PC-9 (cell line): Measurements from ENCODE around the gene ATP1A1. TPM values are rescaled to one million over a fixed set of nuclear protein-coding genes. Genes with fewer than 3 reads are reported as not detected.
A peak's percentile ranks its signal among the peaks of the same experiment; 100 is the strongest.

Experiments used
- BruUV-seq: library from RNA; stranded (reverse); fragments of 400-500 nt; replicated peaks from 2 replicates; lab custom pipeline; 2021; lab: Mats Ljungman, UMichigan
- CTCF ChIA-PET: fragments of 300-600 bp; sonication (Branson Sonifier 250); formaldehyde crosslinking; loops from one replicate; lab custom pipeline; 2022; ENCODE audit warnings: antibody characterized with exemption; lab: Charles Lee
- POLR2A ChIA-PET: fragments of 300-600 bp; sonication (Branson Sonifier 250); formaldehyde crosslinking; loops from one replicate; lab custom pipeline; 2022; ENCODE audit warnings: antibody characterized with exemption; ENCODE audit not compliant: unreplicated experiment; lab: Charles Lee
- DNase-seq, 2 experiments: peaks; one replicate each; pipeline versions ENCODE4 v3.0.0 to v3.0.0-alpha.2; 2015 to 2022; ENCODE audit warnings: mixed read lengths in 1 of 2
- H2AFZ ChIP-seq: fragments of 200-600 bp; sonication (generic); 2 replicates; pipeline ENCODE4 v1.8.1; 2017; ENCODE audit warnings: antibody characterized with exemption
- H3F3A ChIP-seq: fragments of 200-600 bp; sonication (generic); 2 replicates; pipeline ENCODE4 v1.8.1; 2017; ENCODE audit warnings: antibody characterized with exemption, mild to moderate bottlenecking, low read depth; ENCODE audit not compliant: insufficient read depth
- H3K27ac ChIP-seq: fragments of 200-600 bp; sonication (generic); 2 replicates; pipeline ENCODE4 v1.6.1; 2016; ENCODE audit warnings: mixed run types
- H3K27me3 ChIP-seq: fragments of 200-600 bp; sonication (generic); 2 replicates; pipeline ENCODE4 v1.6.1; 2016; ENCODE audit warnings: low read depth, mixed run types; ENCODE audit not compliant: insufficient read depth
- H3K36me3 ChIP-seq: fragments of 200-600 bp; sonication (generic); 2 replicates; pipeline ENCODE4 v1.6.1; 2016; ENCODE audit warnings: low read depth, mixed run types
- H3K4me1 ChIP-seq: fragments of 200-600 bp; sonication (generic); replicated peaks from 2 replicates; pipeline ENCODE4 v1.6.1; 2016; ENCODE audit warnings: mixed run types; ENCODE audit not compliant: insufficient read depth
- H3K4me2 ChIP-seq: fragments of 200-600 bp; sonication (generic); 2 replicates; pipeline ENCODE4 v1.6.1; 2017; ENCODE audit warnings: mixed run types
- H3K4me3 ChIP-seq: fragments of 200-600 bp; sonication (generic); 2 replicates; pipeline ENCODE4 v1.6.1; 2016; ENCODE audit warnings: mixed run types
- H3K79me2 ChIP-seq: fragments of 200-600 bp; sonication (generic); 2 replicates; pipeline ENCODE4 v1.6.1; 2017; ENCODE audit warnings: low read depth, mixed run types
- H3K9me2 ChIP-seq: fragments of 200-600 bp; sonication (generic); 2 replicates; pipeline ENCODE4 v1.8.1; 2017; ENCODE audit warnings: mild to moderate bottlenecking; ENCODE audit not compliant: insufficient read depth
- H3K9me3 ChIP-seq: fragments of 200-600 bp; sonication (generic); 2 replicates; pipeline ENCODE4 v1.8.1; 2016; ENCODE audit warnings: low read depth; ENCODE audit not compliant: insufficient read depth
- H4K20me1 ChIP-seq: fragments of 200-600 bp; sonication (generic); 2 replicates; pipeline ENCODE4 v1.8.1; 2017; ENCODE audit not compliant: insufficient read depth
- EZH2 ChIP-seq: fragments of 200-600 bp; sonication (generic); IDR thresholded peaks from 2 replicates; pipeline ENCODE4 v1.8.0; 2017; ENCODE audit warnings: antibody characterized with exemption, low read depth
- intact Hi-C: fragments of 100-400 bp; cut with micrococcal nuclease; formaldehyde crosslinking; loops from one replicate; pipeline ENCODE4 v1.10.0; 2022; ENCODE audit not compliant: unreplicated experiment
- total RNA-seq: library from RNA; stranded (reverse); gene quantifications from 2 replicates; pipeline ENCODE4 v1.2.3, GENCODE V29; 2021
- TF ChIP-seq, protein P1 (sequence below): fragments of 200-600 bp; sonication (generic); conservative IDR thresholded peaks from 2 replicates; pipeline ENCODE4 v1.6.1; 2017; ENCODE audit warnings: mixed run types, antibody characterized with exemption, mild to moderate bottlenecking, moderate library complexity

Gene ATP1A1
- total RNA-seq, 1 experiment from 2014 or later = 399 TPM

DNA sequence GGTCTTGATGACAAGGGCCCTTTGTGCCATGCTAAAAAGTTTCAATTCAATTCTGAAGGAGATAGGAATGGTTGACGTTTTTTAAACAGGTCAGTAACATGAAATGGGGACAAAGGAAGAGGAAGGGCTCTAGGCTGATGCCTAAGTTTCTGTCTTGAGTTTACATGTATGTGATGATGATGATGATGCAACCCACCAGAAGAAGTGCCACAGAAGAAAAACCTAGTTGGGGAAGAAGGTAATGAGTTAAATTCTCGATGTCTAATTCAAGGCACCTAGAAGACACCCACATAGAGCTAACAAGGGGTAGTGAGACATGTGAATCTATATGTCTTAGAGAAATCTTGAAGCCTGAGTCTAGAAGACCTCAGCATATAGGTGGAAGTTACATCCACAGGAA lies 44.4 kb upstream of the ATP1A1 start:
- Histone ChIP-seq H3K27ac (peak overlapping the region; percentile 87), H3K9me2 (no peaks in the 10 kb centered on the region), H3K9me3 (no peaks in the 10 kb centered on the region), H3K27me3 (no peaks in the 10 kb centered on the region), H2AFZ (no peak overlapping the region), H3K4me1 (peaks cover 63% of the 10 kb centered on the region), H3K4me2 (no peak overlapping the region; the same call in 1 of the 2 replicates), H3F3A (peaks cover 38% of the 10 kb centered on the region), H3K79me2 (no peaks in the 10 kb centered on the region), H3K36me3 (no peaks in the 10 kb centered on the region), H3K4me3 (no peak overlapping the region), H4K20me1 (no peaks in the 10 kb centered on the region)
- no peak for DNase-seq
- TF ChIP-seq EZH2 = no peak
- TF ChIP-seq, protein P1, sequence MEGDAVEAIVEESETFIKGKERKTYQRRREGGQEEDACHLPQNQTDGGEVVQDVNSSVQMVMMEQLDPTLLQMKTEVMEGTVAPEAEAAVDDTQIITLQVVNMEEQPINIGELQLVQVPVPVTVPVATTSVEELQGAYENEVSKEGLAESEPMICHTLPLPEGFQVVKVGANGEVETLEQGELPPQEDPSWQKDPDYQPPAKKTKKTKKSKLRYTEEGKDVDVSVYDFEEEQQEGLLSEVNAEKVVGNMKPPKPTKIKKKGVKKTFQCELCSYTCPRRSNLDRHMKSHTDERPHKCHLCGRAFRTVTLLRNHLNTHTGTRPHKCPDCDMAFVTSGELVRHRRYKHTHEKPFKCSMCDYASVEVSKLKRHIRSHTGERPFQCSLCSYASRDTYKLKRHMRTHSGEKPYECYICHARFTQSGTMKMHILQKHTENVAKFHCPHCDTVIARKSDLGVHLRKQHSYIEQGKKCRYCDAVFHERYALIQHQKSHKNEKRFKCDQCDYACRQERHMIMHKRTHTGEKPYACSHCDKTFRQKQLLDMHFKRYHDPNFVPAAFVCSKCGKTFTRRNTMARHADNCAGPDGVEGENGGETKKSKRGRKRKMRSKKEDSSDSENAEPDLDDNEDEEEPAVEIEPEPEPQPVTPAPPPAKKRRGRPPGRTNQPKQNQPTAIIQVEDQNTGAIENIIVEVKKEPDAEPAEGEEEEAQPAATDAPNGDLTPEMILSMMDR = no peak
- ChIA-PET CTCF (no interaction called here), POLR2A (no interaction called here)
- no TSS peak for BruUV-seq
- intact Hi-C loops = no loop called here

DNA sequence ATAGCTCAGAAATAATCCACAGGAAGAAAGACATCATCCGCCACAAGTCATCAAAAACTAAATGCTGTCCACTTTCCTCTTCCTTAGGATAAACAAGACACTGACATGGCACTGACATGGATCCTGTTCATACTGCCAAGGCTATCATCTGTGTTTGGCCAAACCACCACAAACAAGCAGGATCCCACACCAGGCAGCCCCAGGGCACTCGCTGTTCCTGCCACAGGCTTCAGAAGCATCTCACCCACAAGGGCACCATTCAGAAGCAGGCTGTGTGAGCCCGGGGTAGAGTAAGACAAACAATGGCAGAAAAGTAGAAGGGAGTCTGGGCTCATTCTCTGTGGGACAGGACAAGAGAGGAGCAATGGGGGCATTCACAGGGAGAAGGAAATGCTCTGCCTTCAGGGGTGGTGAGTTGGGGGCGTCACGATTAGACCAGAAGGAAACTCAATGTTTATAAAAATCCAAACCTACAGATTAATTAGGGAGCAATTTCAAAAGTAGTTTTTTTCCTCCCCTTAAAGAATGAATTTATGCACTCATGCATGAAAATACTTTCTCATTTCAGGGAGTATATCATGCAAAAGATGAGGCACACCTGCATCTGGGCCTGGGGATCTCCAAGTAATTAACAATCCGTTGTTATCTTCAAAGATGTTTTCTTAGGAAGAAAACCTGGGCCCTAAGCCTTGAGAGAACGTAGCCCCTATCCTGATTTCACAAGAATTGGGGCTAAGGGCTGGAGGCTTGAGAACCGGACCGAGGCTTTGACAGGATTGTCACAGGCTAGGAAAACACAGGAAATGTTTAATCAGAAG lies 43.3 kb upstream of the ATP1A1 start:
- Histone ChIP-seq H3K79me2 (no peaks in the 10 kb centered on the region), H3K4me1 (peaks cover 73% of the 10 kb centered on the region), H3K9me3 (no peaks in the 10 kb centered on the region), H3K27me3 (no peaks in the 10 kb centered on the region), H3K4me2 (peak overlapping the region; percentile 72), H3K9me2 (no peaks in the 10 kb centered on the region), H3K4me3 (peak overlapping the region; percentile 32; the same call in 1 of the 2 replicates), H2AFZ (peak overlapping the region; percentile 41), H3K36me3 (no peaks in the 10 kb centered on the region), H3F3A (peaks cover 44% of the 10 kb centered on the region), H3K27ac (peak overlapping the region; percentile 87), H4K20me1 (no peaks in the 10 kb centered on the region)
- TF ChIP-seq EZH2 = no peak
- TF ChIP-seq, protein P1 = no peak
- intact Hi-C loops = loop anchor here (1.0 kb wide), 1 partner anchor 17 kb away; no protein-coding TSS in a partner anchor
- CTCF ChIA-PET = no interaction called here
- peak in 1 of 2 experiments; percentile 50 for DNase-seq
- POLR2A ChIA-PET = no interaction called here
- no TSS peak for BruUV-seq

DNA sequence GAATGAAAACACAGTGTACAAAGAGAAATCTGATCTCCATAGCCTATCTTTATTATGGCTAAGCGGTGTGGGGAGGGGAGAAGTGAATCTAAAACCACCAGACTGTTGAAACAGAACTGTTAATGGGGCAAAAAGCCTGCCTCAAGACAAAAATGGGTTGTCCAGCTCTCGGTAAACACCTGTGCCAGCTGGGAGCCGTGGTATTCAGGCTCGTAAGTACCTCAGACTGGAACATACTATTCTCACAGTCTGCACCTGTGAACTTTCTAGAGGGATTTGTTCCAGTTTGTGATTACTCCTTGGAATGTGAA lies 42.7 kb upstream of the ATP1A1 start:
- Histone ChIP-seq H3K9me2 (no peaks in the 10 kb centered on the region), H3K27ac (peak overlapping the region; percentile 87), H3K4me1 (peaks cover 79% of the 10 kb centered on the region), H3K79me2 (no peaks in the 10 kb centered on the region), H3K4me2 (peak overlapping the region; percentile 72), H2AFZ (peak overlapping the region; percentile 41), H3F3A (peaks cover 45% of the 10 kb centered on the region), H3K27me3 (no peaks in the 10 kb centered on the region), H3K9me3 (no peaks in the 10 kb centered on the region), H4K20me1 (no peaks in the 10 kb centered on the region), H3K36me3 (no peaks in the 10 kb centered on the region), H3K4me3 (peak overlapping the region; percentile 32)
- DNase-seq = peak in 1 of 2 experiments; percentile 95
- no peak for TF ChIP-seq EZH2
- TF ChIP-seq, protein P1 = no peak
- CTCF ChIA-PET = interaction anchor here (0.7 kb wide), 1 partner anchor 60 kb away, joined by 3 read pairs; no protein-coding TSS in a partner anchor
- POLR2A ChIA-PET = no interaction called here
- no TSS peak for BruUV-seq
- intact Hi-C loops = loop anchor here (1.0 kb wide), 1 partner anchor 18 kb away; no protein-coding TSS in a partner anchor
